CD4-positive, alpha-beta memory T cell (primary cell): ENCODE results near the gene EFR3B. TPM values are rescaled to one million over a fixed set of nuclear protein-coding genes. Genes with fewer than 3 reads are reported as not detected.

Source experiments
- CTCF ChIA-PET: fragments of 350-600 bp; sonication (Branson Sonifier 250); formaldehyde crosslinking; loops from one replicate; lab custom pipeline; 2021; ENCODE audit warnings: inconsistent platforms; ENCODE audit not compliant: partially characterized antibody; lab: Charles Lee
- POLR2A ChIA-PET: fragments of 350-600 bp; sonication (Branson Sonifier 250); formaldehyde crosslinking; loops from one replicate; lab custom pipeline; 2021; ENCODE audit not compliant: partially characterized antibody; lab: Charles Lee
- DNase-seq, 5 donors: peaks; one replicate each; pipeline versions ENCODE4 v3.0.0 to v3.0.0-alpha.2; 2020 to 2022; ENCODE audit warnings: mixed read lengths in 1 of 5
- H3K27ac ChIP-seq: one replicate; pipeline ENCODE4 v1.7.0; 2013; ENCODE audit warnings: low read depth, low read length
- H3K27me3 ChIP-seq: 2 replicates; pipeline ENCODE4 v1.7.0; 2013; ENCODE audit warnings: mild to moderate bottlenecking, low read length, moderate library complexity; ENCODE audit not compliant: insufficient read depth
- H3K36me3 ChIP-seq: 2 replicates; pipeline ENCODE4 v1.7.0; 2013; ENCODE audit warnings: mild to moderate bottlenecking, low read length, moderate library complexity; ENCODE audit not compliant: insufficient read depth
- H3K4me1 ChIP-seq: 2 replicates; pipeline ENCODE4 v1.7.0; 2013; ENCODE audit warnings: mild to moderate bottlenecking, low read length, moderate library complexity; ENCODE audit not compliant: insufficient read depth
- H3K4me3 ChIP-seq, 2 donors: one replicate each; pipeline ENCODE4 v1.7.0; 2013; ENCODE audit warnings: low read length in 2 of 2, mild to moderate bottlenecking in 1 of 2
- H3K9me3 ChIP-seq, 2 donors: one replicate each; pipeline ENCODE4 v1.7.0; 2013; ENCODE audit warnings: low read length in 2 of 2, control low read depth in 1 of 2; ENCODE audit not compliant: control insufficient read depth in 1 of 2
- H3K27ac Mint-ChIP-seq, 7 donors: one replicate each; pipeline ENCODE4 v1.8.0; 2020 to 2021; ENCODE audit warnings: mixed read lengths in 7 of 7, mild to moderate bottlenecking in 6 of 7, inconsistent platforms in 3 of 7, moderate library complexity in 3 of 7
- H3K27me3 Mint-ChIP-seq, 2 donors: one replicate each; pipeline ENCODE4 v1.8.0; 2020 to 2021; ENCODE audit warnings: mixed read lengths in 2 of 2
- H3K36me3 Mint-ChIP-seq, 2 donors: one replicate each; pipeline ENCODE4 v1.8.0; 2020 to 2021; ENCODE audit warnings: mixed read lengths in 2 of 2, inconsistent platforms in 1 of 2, mild to moderate bottlenecking in 1 of 2
- H3K4me1 Mint-ChIP-seq, 4 donors: one replicate each; pipeline ENCODE4 v1.8.0; 2020 to 2021; ENCODE audit warnings: mixed read lengths in 4 of 4, mild to moderate bottlenecking in 1 of 4
- H3K4me3 Mint-ChIP-seq, 8 donors: one replicate each; pipeline ENCODE4 v1.8.0; 2020 to 2021; ENCODE audit warnings: mixed read lengths in 8 of 8, mild to moderate bottlenecking in 7 of 8, moderate library complexity in 6 of 8, inconsistent platforms in 3 of 8
- H3K9me3 Mint-ChIP-seq, 8 donors: one replicate each; pipeline ENCODE4 v1.8.0; 2020 to 2021; ENCODE audit warnings: mixed read lengths in 8 of 8, mild to moderate bottlenecking in 5 of 8, inconsistent platforms in 3 of 8, moderate library complexity in 1 of 8
- intact Hi-C: fragments of 100-400 bp; cut with micrococcal nuclease; formaldehyde crosslinking; loops from one replicate; pipeline ENCODE4 v1.15.1; 2023
- polyA plus RNA-seq, 2 donors: library from polyadenylated mRNA; unstranded; fragments of 300-500 nt; fragmentation: Illumina TruSeq; gene quantifications; one replicate each; pipeline ENCODE4 v1.2.3, GENCODE V29; 2021
- total RNA-seq, 2 experiments: library from RNA; stranded (reverse); gene quantifications; one replicate each; pipeline ENCODE4 v1.2.3, GENCODE V29; 2021

Gene EFR3B
- total and polyA plus RNA-seq, 4 experiments from 2014 or later: 0.07 to 0.14 (median 0.12) TPM; not detected in 1

- peaks cover 19% of the 10 kb centered on the region for H3K4me1 ChIP-seq
- H3K27me3 ChIP-seq: peaks cover 24% of the 10 kb centered on the region
- no peaks in the 10 kb centered on the region for H3K36me3 ChIP-seq
- H3K27ac ChIP-seq: no peak overlapping the region
- intact Hi-C loops: loop anchor here (2.0 to 10.0 kb wide), 3 partner anchors 81 to 681 kb away; partner anchors contain the start of genes ADCY3 and ITSN2
- H3K9me3 Mint-ChIP-seq: no peaks in the 10 kb centered on the region
- H3K36me3 Mint-ChIP-seq: no peaks in the 10 kb centered on the region
- ChIA-PET POLR2A (no interaction called here), CTCF (no interaction called here)
- H3K27me3 Mint-ChIP-seq: peaks cover 32 to 37% of the 10 kb centered on the region in 2 donors
- H3K9me3 ChIP-seq: no peaks in the 10 kb centered on the region
- peak overlapping the region in 1 of 7 donors; percentile 76 for H3K27ac Mint-ChIP-seq
- DNase-seq: peak in 3 of 5 donors; percentile 5 to 48 (median 6)
- H3K4me1 Mint-ChIP-seq: peaks cover 12 to 21% (median 16%) of the 10 kb centered on the region in 4 donors
- peak overlapping the region; percentile 82 to 92 (median 86) for H3K4me3 Mint-ChIP-seq
- H3K4me3 ChIP-seq: peak overlapping the region; percentile 19 to 52
These were observed 1.5 kb downstream of the EFR3B start for GRCh38 chr2:25043241-25043867.

- peak overlapping the region in 1 of 8 donors; percentile 92 for H3K4me3 Mint-ChIP-seq
- Histone ChIP-seq H3K9me3 (no peaks in the 10 kb centered on the region), H3K4me1 (peaks cover 19% of the 10 kb centered on the region), H3K27ac (no peak overlapping the region), H3K36me3 (no peaks in the 10 kb centered on the region), H3K27me3 (peaks cover 24% of the 10 kb centered on the region), H3K4me3 (no peak overlapping the region)
- DNase-seq: no peak
- peaks cover 32 to 40% of the 10 kb centered on the region in 2 donors for H3K27me3 Mint-ChIP-seq
- ChIA-PET POLR2A (no interaction called here), CTCF (no interaction called here)
- peaks cover 12 to 21% (median 16%) of the 10 kb centered on the region in 4 donors for H3K4me1 Mint-ChIP-seq
- no peaks in the 10 kb centered on the region for H3K36me3 Mint-ChIP-seq
- H3K9me3 Mint-ChIP-seq: no peaks in the 10 kb centered on the region
- peak overlapping the region in 1 of 7 donors; percentile 76 for H3K27ac Mint-ChIP-seq
- intact Hi-C loops: loop anchor here (5.0 to 10.0 kb wide), 2 partner anchors 81 to 682 kb away; partner anchors contain the start of gene ITSN2
These were observed 2.1 kb downstream of the EFR3B start for GRCh38 chr2:25044011-25044410.

GRCh38 chr2:25044990-25045389 is 3.1 kb downstream of the EFR3B start:
- Histone ChIP-seq H3K4me1 (peaks cover 19% of the 10 kb centered on the region), H3K27me3 (peaks cover 24% of the 10 kb centered on the region), H3K36me3 (no peaks in the 10 kb centered on the region), H3K27ac (no peak overlapping the region), H3K9me3 (no peaks in the 10 kb centered on the region), H3K4me3 (no peak overlapping the region)
- peaks cover 14 to 21% (median 16%) of the 10 kb centered on the region in 4 donors for H3K4me1 Mint-ChIP-seq
- no peaks in the 10 kb centered on the region for H3K36me3 Mint-ChIP-seq
- H3K4me3 Mint-ChIP-seq: peak overlapping the region in 2 of 8 donors; percentile 5 to 61
- ChIA-PET CTCF (no interaction called here), POLR2A (no interaction called here)
- no peak overlapping the region for H3K27ac Mint-ChIP-seq
- no peak for DNase-seq
- H3K27me3 Mint-ChIP-seq: peaks cover 37 to 46% of the 10 kb centered on the region in 2 donors
- peaks cover 0 to 2% (median 0%) of the 10 kb centered on the region in 8 donors for H3K9me3 Mint-ChIP-seq
- intact Hi-C loops: loop anchor here (5.0 to 10.0 kb wide), 2 partner anchors 80 to 683 kb away; partner anchors contain the start of gene ITSN2

- H3K9me3 Mint-ChIP-seq: peaks cover 0 to 5% (median 0%) of the 10 kb centered on the region in 8 donors
- H3K36me3 Mint-ChIP-seq: no peaks in the 10 kb centered on the region
- ChIA-PET POLR2A (no interaction called here), CTCF (no interaction called here)
- Histone ChIP-seq H3K27me3 (peaks cover 7% of the 10 kb centered on the region), H3K36me3 (no peaks in the 10 kb centered on the region), H3K27ac (no peak overlapping the region), H3K4me1 (no peaks in the 10 kb centered on the region), H3K9me3 (no peaks in the 10 kb centered on the region), H3K4me3 (no peak overlapping the region)
- H3K27ac Mint-ChIP-seq: no peak overlapping the region
- H3K4me3 Mint-ChIP-seq: no peak overlapping the region
- peaks cover 31 to 39% of the 10 kb centered on the region in 2 donors for H3K27me3 Mint-ChIP-seq
- H3K4me1 Mint-ChIP-seq: peaks cover 0 to 2% (median 1%) of the 10 kb centered on the region in 4 donors
- no peak for DNase-seq
- intact Hi-C loops: loop anchor here (10.0 kb wide), 1 partner anchor 75 kb away; no protein-coding TSS in a partner anchor
These were observed 7.5 kb downstream of the EFR3B start for GRCh38 chr2:25049422-25049821.

GRCh38 chr2:25050128-25050527 is 8.3 kb downstream of the EFR3B start:
- Histone ChIP-seq H3K4me3 (no peak overlapping the region), H3K9me3 (no peaks in the 10 kb centered on the region), H3K27me3 (peaks cover 3% of the 10 kb centered on the region), H3K36me3 (no peaks in the 10 kb centered on the region), H3K27ac (no peak overlapping the region), H3K4me1 (no peaks in the 10 kb centered on the region)
- no peak for DNase-seq
- H3K4me1 Mint-ChIP-seq: peaks cover 0 to 2% (median under 1%) of the 10 kb centered on the region in 4 donors
- intact Hi-C loops: no loop called here
- H3K27ac Mint-ChIP-seq: no peak overlapping the region
- peaks cover 0 to 5% (median 0%) of the 10 kb centered on the region in 8 donors for H3K9me3 Mint-ChIP-seq
- ChIA-PET POLR2A (no interaction called here), CTCF (no interaction called here)
- peaks cover 26 to 32% of the 10 kb centered on the region in 2 donors for H3K27me3 Mint-ChIP-seq
- no peaks in the 10 kb centered on the region for H3K36me3 Mint-ChIP-seq
- peak overlapping the region in 1 of 8 donors; percentile 20 for H3K4me3 Mint-ChIP-seq

- peaks cover 0 to 2% (median 0%) of the 10 kb centered on the region in 4 donors for H3K4me1 Mint-ChIP-seq
- CTCF ChIA-PET: interaction anchor here (1.5 kb wide), 1 partner anchor 36 kb away, joined by 3 read pairs; no protein-coding TSS in a partner anchor
- H3K27ac Mint-ChIP-seq: no peak overlapping the region
- H3K36me3 Mint-ChIP-seq: no peaks in the 10 kb centered on the region
- POLR2A ChIA-PET: no interaction called here
- Histone ChIP-seq H3K9me3 (no peaks in the 10 kb centered on the region), H3K27ac (no peak overlapping the region), H3K27me3 (no peaks in the 10 kb centered on the region), H3K36me3 (no peaks in the 10 kb centered on the region), H3K4me1 (no peaks in the 10 kb centered on the region), H3K4me3 (no peak overlapping the region)
- H3K27me3 Mint-ChIP-seq: peaks cover 15 to 22% of the 10 kb centered on the region in 2 donors
- peaks cover 0 to 5% (median 0%) of the 10 kb centered on the region in 8 donors for H3K9me3 Mint-ChIP-seq
- H3K4me3 Mint-ChIP-seq: no peak overlapping the region
- intact Hi-C loops: no loop called here
- no peak for DNase-seq
These were observed 11.2 kb downstream of the EFR3B start for GRCh38 chr2:25053041-25053440.

- ChIA-PET POLR2A (interaction anchor here (0.6 kb wide), 1 partner anchor 1161 kb away, joined by 4 read pairs; no protein-coding TSS in a partner anchor), CTCF (no interaction called here)
- no peaks in the 10 kb centered on the region for H3K36me3 ChIP-seq
- intact Hi-C loops: no loop called here
- no peak overlapping the region for H3K27ac Mint-ChIP-seq
- no peak overlapping the region for H3K27ac ChIP-seq
- H3K4me3 Mint-ChIP-seq: no peak overlapping the region
- no peaks in the 10 kb centered on the region for H3K27me3 ChIP-seq
- no peaks in the 10 kb centered on the region for H3K36me3 Mint-ChIP-seq
- no peaks in the 10 kb centered on the region for H3K9me3 ChIP-seq
- H3K4me1 Mint-ChIP-seq: no peaks in the 10 kb centered on the region
- no peak for DNase-seq
- peaks cover 9 to 12% of the 10 kb centered on the region in 2 donors for H3K27me3 Mint-ChIP-seq
- H3K4me3 ChIP-seq: no peak overlapping the region
- no peaks in the 10 kb centered on the region for H3K4me1 ChIP-seq
- peaks cover 0 to 3% (median 0%) of the 10 kb centered on the region in 8 donors for H3K9me3 Mint-ChIP-seq
These were observed 12.8 kb downstream of the EFR3B start for GRCh38 chr2:25054720-25055119.
